HG02588 (cell line): ENCODE results near the gene ETV4.
A peak's percentile ranks its signal among the peaks of the same experiment; 100 is the strongest.
"Not testable (repeated sequence)": the region's sequence is repeated elsewhere in the genome, so short reads cannot be mapped to it uniquely, and the experiment has no call there.

ENCODE experiments used
- ATAC-seq: cut with Tn5 transposase; IDR thresholded peaks from one replicate; pipeline ENCODE4 v1.9.1; 2021; ENCODE audit warnings: mild to moderate bottlenecking, moderate library complexity; ENCODE audit not compliant: unreplicated experiment

Gene ETV4

GRCh38 chr17:43517615-43518386 is 28.3 kb downstream of the ETV4 start:
- ATAC-seq: peak; percentile 54

- peak; percentile 27 for ATAC-seq
Observed at GRCh38 chr17:43517161-43517560, 29.0 kb downstream of the ETV4 start.

- ATAC-seq: no peak
Observed at GRCh38 chr17:43515656-43516055, 30.5 kb downstream of the ETV4 start.

- ATAC-seq: not testable (repeated sequence)
Observed at GRCh38 chr17:43511199-43511598, 34.9 kb downstream of the ETV4 start.

- ATAC-seq: not testable (repeated sequence)
Observed at GRCh38 chr17:43509440-43509839, 36.7 kb downstream of the ETV4 start.

GRCh38 chr17:43490621-43491020 is 55.5 kb downstream of the ETV4 start:
- ATAC-seq: no peak

- peak; percentile 87 for ATAC-seq
Observed at GRCh38 chr17:43483674-43484551, 62.2 kb downstream of the ETV4 start, which contains the start of gene DHX8. Gene DHX8 (plus strand): TSS chr17:43483975. CDS start chr17:43484038, 63 bp downstream.

- no peak for ATAC-seq
Observed at GRCh38 chr17:43482103-43483012, 63.8 kb downstream of the ETV4 start.

GRCh38 chr17:43479948-43480347 is 66.2 kb downstream of the ETV4 start:
- ATAC-seq: no peak
